IMR-90 (cell line): ENCODE results near the gene WIPF1. TPM values are rescaled to one million over a fixed set of nuclear protein-coding genes. Genes with fewer than 3 reads are reported as not detected.

ENCODE experiments used
- ATAC-seq: fragments of 200-7000 bp; cut with Tn5 transposase; 2 replicates; pipeline ENCODE4 v1.9.1; 2020; ENCODE audit warnings: low read depth, mild to moderate bottlenecking, moderate library complexity
- BruUV-seq: library from RNA; stranded (reverse); fragments of 400-500 nt; replicated peaks from 2 replicates; lab custom pipeline; 2021; lab: Mats Ljungman, UMichigan
- CTCF ChIA-PET: fragments of 300-600 bp; formaldehyde crosslinking; extraction: SDS; loops from one replicate; lab custom pipeline; 2021; ENCODE audit warnings: antibody characterized with exemption; lab: Yijun Ruan, JAX
- POLR2A ChIA-PET: fragments of 300-600 bp; sonication (Branson Sonifier 250); formaldehyde crosslinking; loops from one replicate; lab custom pipeline; 2022; ENCODE audit warnings: antibody characterized with exemption; ENCODE audit not compliant: unreplicated experiment; lab: Charles Lee
- DNase-seq: peaks from one replicate; pipeline ENCODE4 v3.0.0; 2013
- H2AFZ ChIP-seq: replicated peaks from 2 replicates; pipeline ENCODE3; 2013; ENCODE audit warnings: low read length, mild to moderate bottlenecking; ENCODE audit not compliant: poor library complexity
- H2AK5ac ChIP-seq: 2 replicates; pipeline ENCODE4 v1.6.1; 2013; ENCODE audit warnings: low read depth, low read length, inconsistent platforms
- H2AK9ac ChIP-seq: replicated peaks from 2 replicates; pipeline ENCODE3; 2013; ENCODE audit warnings: mild to moderate bottlenecking, low read depth, low read length, moderate library complexity; ENCODE audit not compliant: poor library complexity
- H2BK120ac ChIP-seq: 2 replicates; pipeline ENCODE4 v1.6.1; 2013; ENCODE audit warnings: low read depth, low read length, inconsistent platforms
- H2BK15ac ChIP-seq: 3 replicates; pipeline ENCODE4 v1.6.1; 2013; ENCODE audit warnings: low read depth, low read length, inconsistent platforms
- H2BK20ac ChIP-seq: 2 replicates; pipeline ENCODE4 v1.6.1; 2013; ENCODE audit warnings: low read depth, mild to moderate bottlenecking, inconsistent platforms, low read length, moderate library complexity
- H2BK5ac ChIP-seq: 2 replicates; pipeline ENCODE4 v1.6.1; 2013; ENCODE audit warnings: mild to moderate bottlenecking, low read depth, low read length, inconsistent platforms; ENCODE audit not compliant: poor library complexity, severe bottlenecking
- H3K14ac ChIP-seq: replicated peaks from 2 replicates; pipeline ENCODE4 v1.6.1; 2013; ENCODE audit warnings: low read depth, low read length, inconsistent platforms
- H3K18ac ChIP-seq: 2 replicates; pipeline ENCODE4 v1.6.1; 2013; ENCODE audit warnings: low read depth, low read length, control low read depth
- H3K23ac ChIP-seq: 2 replicates; pipeline ENCODE4 v1.6.1; 2013; ENCODE audit warnings: low read depth, low read length, inconsistent platforms
- H3K27ac ChIP-seq: 2 replicates; pipeline ENCODE4 v1.5.1; 2013; ENCODE audit warnings: mild to moderate bottlenecking, control low read depth, low read length; ENCODE audit not compliant: insufficient read depth
- H3K27me3 ChIP-seq: 2 replicates; pipeline ENCODE4 v1.6.1; 2013; ENCODE audit warnings: low read length; ENCODE audit not compliant: control insufficient read depth, insufficient read depth
- H3K36me3 ChIP-seq: 2 replicates; pipeline ENCODE4 v1.6.1; 2013; ENCODE audit warnings: low read length, mixed read lengths; ENCODE audit not compliant: control insufficient read depth, insufficient read depth
- H3K4ac ChIP-seq: 2 replicates; pipeline ENCODE4 v1.6.1; 2013; ENCODE audit warnings: low read depth, low read length, inconsistent platforms
- H3K4me1 ChIP-seq: 2 replicates; pipeline ENCODE4 v1.6.1; 2013; ENCODE audit warnings: low read length, mixed read lengths; ENCODE audit not compliant: control insufficient read depth, insufficient read depth
- H3K4me2 ChIP-seq: 2 replicates; pipeline ENCODE4 v1.6.1; 2013; ENCODE audit warnings: low read depth, mild to moderate bottlenecking, control low read depth, low read length, moderate library complexity
- H3K4me3 ChIP-seq: 2 replicates; pipeline ENCODE4 v1.5.1; 2013; ENCODE audit warnings: low read depth, mild to moderate bottlenecking, control low read depth, low read length, moderate library complexity; ENCODE audit not compliant: insufficient read depth
- H3K56ac ChIP-seq: 2 replicates; pipeline ENCODE4 v1.6.1; 2013; ENCODE audit warnings: low read length, inconsistent platforms; ENCODE audit not compliant: insufficient read depth; ENCODE audit errors: extremely low read depth
- H3K79me1 ChIP-seq, 2 experiments: 2 replicates each; pipeline ENCODE4 v1.6.1; 2013; ENCODE audit warnings: low read length in 2 of 2, inconsistent platforms in 1 of 2, low read depth in 1 of 2
- H3K9ac ChIP-seq: 2 replicates; pipeline ENCODE4 v1.6.1; 2013; ENCODE audit warnings: low read depth, low read length, control low read depth
- H3K9me1 ChIP-seq: 2 replicates; pipeline ENCODE4 v1.6.1; 2013; ENCODE audit warnings: low read length, inconsistent platforms; ENCODE audit not compliant: insufficient read depth
- H3K9me3 ChIP-seq: 2 replicates; pipeline ENCODE4 v1.6.1; 2013; ENCODE audit warnings: low read length; ENCODE audit not compliant: control insufficient read depth, insufficient read depth
- H4K20me1 ChIP-seq: 2 replicates; pipeline ENCODE4 v1.6.1; 2013; ENCODE audit warnings: low read length, inconsistent platforms; ENCODE audit not compliant: insufficient read depth
- H4K5ac ChIP-seq: 2 replicates; pipeline ENCODE4 v1.6.1; 2013; ENCODE audit warnings: mild to moderate bottlenecking, low read depth, low read length, control low read depth
- H4K8ac ChIP-seq, 2 experiments: 2 replicates each; pipeline ENCODE4 v1.6.1; 2013; ENCODE audit warnings: low read depth in 2 of 2, low read length in 2 of 2, control low read depth in 1 of 2, inconsistent platforms in 1 of 2
- H4K91ac ChIP-seq: 2 replicates; pipeline ENCODE4 v1.6.1; 2013; ENCODE audit warnings: low read depth, low read length, inconsistent platforms; ENCODE audit not compliant: insufficient read depth
- BHLHE40 ChIP-seq: fragments of 150-350 bp; IDR thresholded peaks from 2 replicates; pipeline ENCODE4 v1.6.1; 2016; ENCODE audit warnings: mild to moderate bottlenecking, low read depth, low read length
- CEBPB ChIP-seq: IDR thresholded peaks from 2 replicates; pipeline ENCODE4 v1.6.1; 2012; ENCODE audit warnings: low read depth, low read length, improper control_type of control experiment
- ELK1 ChIP-seq: fragments of 150-350 bp; IDR thresholded peaks from 2 replicates; pipeline ENCODE4 v1.6.1; 2016; ENCODE audit warnings: low read depth, mild to moderate bottlenecking, low read length, moderate library complexity, borderline replicate concordance
- FOS ChIP-seq: fragments of 150-350 bp; IDR thresholded peaks from 2 replicates; pipeline ENCODE4 v1.6.1; 2016; ENCODE audit warnings: low read depth, low read length
- MAZ ChIP-seq: IDR thresholded peaks from 2 replicates; pipeline ENCODE4 v1.6.1; 2012; ENCODE audit warnings: low read depth, mild to moderate bottlenecking, low read length, improper control_type of control experiment, moderate library complexity, borderline replicate concordance
- MXI1 ChIP-seq: IDR thresholded peaks from 2 replicates; pipeline ENCODE4 v1.6.1; 2012; ENCODE audit warnings: low read depth, mild to moderate bottlenecking, low read length, moderate library complexity, borderline replicate concordance
- NFE2L2 ChIP-seq: fragments of 150-350 bp; IDR thresholded peaks from 2 replicates; pipeline ENCODE4 v1.6.1; 2016; ENCODE audit warnings: low read depth, mild to moderate bottlenecking, low read length
- RAD21 ChIP-seq: IDR thresholded peaks from 2 replicates; pipeline ENCODE4 v1.6.1; 2012; ENCODE audit warnings: low read length, improper control_type of control experiment
- RCOR1 ChIP-seq: IDR thresholded peaks from 2 replicates; pipeline ENCODE4 v1.6.1; 2012; ENCODE audit warnings: mild to moderate bottlenecking, low read length, improper control_type of control experiment; ENCODE audit not compliant: insufficient replicate concordance
- USF2 ChIP-seq: fragments of 150-350 bp; IDR thresholded peaks from 2 replicates; pipeline ENCODE4 v1.6.1; 2017; ENCODE audit warnings: mild to moderate bottlenecking, antibody characterized with exemption, low read length, low read depth
- WGBS, 2 experiments: methylation state at CpG; one replicate each; pipeline versions ENCODE4 v1.1.5 to v1.1.7; 2013; ENCODE audit warnings: missing lambda C conversion rate in 2 of 2; ENCODE audit not compliant: insufficient read length in 1 of 2; ENCODE audit errors: extremely low coverage in 2 of 2; 5-methylcytosine and 5-hydroxymethylcytosine counted together
- dilution Hi-C: fragments of 300-500 bp; cut with HindIII; formaldehyde crosslinking; loops from one replicate; pipeline ENCODE4 v1.14.3; 2018; ENCODE audit warnings: low sequenced_read_pairs; ENCODE audit not compliant: unreplicated experiment
- in situ Hi-C: fragments of 300-500 bp; cut with MboI; formaldehyde crosslinking; loops from 3 replicates; pipeline ENCODE4 v1.14.3; 2019; ENCODE audit warnings: low sequenced_read_pairs, inconsistent platforms, mixed read lengths
- intact Hi-C: fragments of 100-400 bp; cut with micrococcal nuclease; formaldehyde crosslinking; loops from 2 replicates; pipeline ENCODE4 v1.10.0; 2022
- polyA plus RNA-seq, 3 experiments: library from polyadenylated mRNA; depleted of rRNA; stranded (reverse); fragments of >200 nt; gene quantifications; 2 replicates each; pipeline ENCODE4 v1.2.3, GENCODE V29; 2012; ENCODE audit warnings: low replicate concordance in 1 of 3
- total RNA-seq: library from RNA; depleted of rRNA; stranded (reverse); fragments of >200 nt; gene quantifications from 2 replicates; pipeline ENCODE4 v1.2.3, GENCODE V29; 2012
- TF ChIP-seq, protein P1 (sequence below): conservative IDR thresholded peaks from 2 replicates; pipeline ENCODE4 v1.5.1; 2012; ENCODE audit warnings: mild to moderate bottlenecking, low read depth, low read length, improper control_type of control experiment

The WIPF1 gene
- total and polyA plus RNA-seq, 2 of the 4 experiments (the other 2 are of a cell fraction) = 2.7 to 13.5 TPM

DNA sequence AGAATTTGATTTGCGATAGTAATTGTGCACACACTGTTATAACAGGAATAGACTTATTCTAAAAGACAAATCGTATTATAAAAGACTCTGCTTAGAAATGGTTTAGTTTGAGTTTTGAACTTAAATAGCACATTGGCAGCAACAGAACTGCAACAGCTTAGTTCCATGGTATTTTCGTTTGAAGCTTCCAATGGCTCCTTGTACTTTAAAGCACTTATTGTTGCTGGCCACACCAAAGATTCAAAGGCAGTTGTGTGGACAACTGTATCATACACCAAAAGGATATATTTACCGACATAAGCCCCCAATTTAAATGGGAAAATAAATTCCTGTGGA lies 627 bp downstream of the WIPF1 start:
- H3K18ac ChIP-seq = peak overlapping the region; percentile 51; the same call in 1 of the 2 replicates
- no peaks in the 10 kb centered on the region for H3K9me3 ChIP-seq
- peaks cover 10 to 20% of the 10 kb centered on the region in 2 experiments for H3K79me1 ChIP-seq
- peak; percentile 9 for DNase-seq
- TF ChIP-seq RAD21 = no peak
- TF ChIP-seq BHLHE40 = no peak
- no peak for TF ChIP-seq RCOR1
- no peak for TF ChIP-seq NFE2L2
- TF ChIP-seq CEBPB = no peak
- TF ChIP-seq MAZ = no peak
- no peak for TF ChIP-seq ELK1
- TF ChIP-seq, protein P1, sequence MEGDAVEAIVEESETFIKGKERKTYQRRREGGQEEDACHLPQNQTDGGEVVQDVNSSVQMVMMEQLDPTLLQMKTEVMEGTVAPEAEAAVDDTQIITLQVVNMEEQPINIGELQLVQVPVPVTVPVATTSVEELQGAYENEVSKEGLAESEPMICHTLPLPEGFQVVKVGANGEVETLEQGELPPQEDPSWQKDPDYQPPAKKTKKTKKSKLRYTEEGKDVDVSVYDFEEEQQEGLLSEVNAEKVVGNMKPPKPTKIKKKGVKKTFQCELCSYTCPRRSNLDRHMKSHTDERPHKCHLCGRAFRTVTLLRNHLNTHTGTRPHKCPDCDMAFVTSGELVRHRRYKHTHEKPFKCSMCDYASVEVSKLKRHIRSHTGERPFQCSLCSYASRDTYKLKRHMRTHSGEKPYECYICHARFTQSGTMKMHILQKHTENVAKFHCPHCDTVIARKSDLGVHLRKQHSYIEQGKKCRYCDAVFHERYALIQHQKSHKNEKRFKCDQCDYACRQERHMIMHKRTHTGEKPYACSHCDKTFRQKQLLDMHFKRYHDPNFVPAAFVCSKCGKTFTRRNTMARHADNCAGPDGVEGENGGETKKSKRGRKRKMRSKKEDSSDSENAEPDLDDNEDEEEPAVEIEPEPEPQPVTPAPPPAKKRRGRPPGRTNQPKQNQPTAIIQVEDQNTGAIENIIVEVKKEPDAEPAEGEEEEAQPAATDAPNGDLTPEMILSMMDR = no peak
- TF ChIP-seq FOS = no peak
- no peak for TF ChIP-seq MXI1
- no peak for TF ChIP-seq USF2
- H2AFZ ChIP-seq = no peak overlapping the region
- H4K8ac ChIP-seq = peak overlapping the region in 1 of 2 experiments; percentile 44; a peak in 1 of 4 replicates
- H3K27ac ChIP-seq = no peak overlapping the region
- H2BK120ac ChIP-seq = peak overlapping the region; percentile 72; the same call in 1 of the 2 replicates
- no peaks in the 10 kb centered on the region for H3K36me3 ChIP-seq
- H2AK9ac ChIP-seq = no peak overlapping the region
- no CpG with 5 or more reads among the region's 4 CpGs for WGBS, 2 experiments
- ChIA-PET POLR2A (no interaction called here), CTCF (interaction anchor here (0.7 to 0.8 kb wide), 2 partner anchors 92 to 106 kb away, joined by 3 read pairs; no protein-coding TSS in a partner anchor)
- no peak overlapping the region for H2AK5ac ChIP-seq
- intact Hi-C loops (loop anchor here (10.0 kb wide), 1 partner anchor 398 kb away; no protein-coding TSS in a partner anchor), dilution Hi-C loops (no loop called here), in situ Hi-C loops (no loop called here)
- H3K4me3 ChIP-seq = no peak overlapping the region
- H3K27me3 ChIP-seq = no peaks in the 10 kb centered on the region
- H2BK15ac ChIP-seq = no peak overlapping the region; the same call in 2 of the 3 replicates
- peak overlapping the region; percentile 64; the same call in 1 of the 2 replicates for H3K4me2 ChIP-seq
- H3K4ac ChIP-seq = no peak overlapping the region; the same call in 1 of the 2 replicates
- H3K9ac ChIP-seq = no peak overlapping the region
- peak overlapping the region; percentile 59 for H2BK5ac ChIP-seq
- H3K9me1 ChIP-seq = peaks cover 7% of the 10 kb centered on the region
- BruUV-seq = no TSS peak
- no peak overlapping the region for H3K56ac ChIP-seq
- peak overlapping the region; percentile 12; the same call in 1 of the 2 replicates for H3K14ac ChIP-seq
- H4K91ac ChIP-seq = no peak overlapping the region
- ATAC-seq = peak; percentile 21
- peak overlapping the region; percentile 36; the same call in 1 of the 2 replicates for H2BK20ac ChIP-seq
- peaks cover 8% of the 10 kb centered on the region for H3K4me1 ChIP-seq
- H3K23ac ChIP-seq = peak overlapping the region; percentile 53; the same call in 1 of the 2 replicates
- no peaks in the 10 kb centered on the region for H4K20me1 ChIP-seq
- H4K5ac ChIP-seq = no peak overlapping the region
